ENCODE results near the gene BICD2.

DNA sequence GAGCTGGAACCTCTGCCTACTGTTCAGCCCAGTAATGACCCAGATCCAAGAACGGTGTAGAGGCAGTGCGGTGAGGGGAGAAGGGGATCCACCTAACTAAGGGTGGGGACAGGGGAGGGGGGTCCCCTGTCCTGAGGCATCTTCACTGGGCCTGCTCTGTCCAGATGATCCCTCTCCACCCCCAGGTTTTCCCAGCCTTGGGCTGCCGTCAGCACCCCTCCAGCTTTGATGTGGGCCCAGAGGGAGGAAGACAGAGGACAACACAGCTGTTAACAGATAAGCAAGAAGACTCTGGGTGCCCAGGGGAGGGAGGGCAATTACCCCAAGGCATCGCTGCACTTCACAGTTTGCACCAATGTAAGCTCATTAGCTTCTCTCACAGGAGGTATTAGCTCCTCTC is 19.3 kb downstream of the BICD2 start:
- TF ChIP-seq, protein P1, sequence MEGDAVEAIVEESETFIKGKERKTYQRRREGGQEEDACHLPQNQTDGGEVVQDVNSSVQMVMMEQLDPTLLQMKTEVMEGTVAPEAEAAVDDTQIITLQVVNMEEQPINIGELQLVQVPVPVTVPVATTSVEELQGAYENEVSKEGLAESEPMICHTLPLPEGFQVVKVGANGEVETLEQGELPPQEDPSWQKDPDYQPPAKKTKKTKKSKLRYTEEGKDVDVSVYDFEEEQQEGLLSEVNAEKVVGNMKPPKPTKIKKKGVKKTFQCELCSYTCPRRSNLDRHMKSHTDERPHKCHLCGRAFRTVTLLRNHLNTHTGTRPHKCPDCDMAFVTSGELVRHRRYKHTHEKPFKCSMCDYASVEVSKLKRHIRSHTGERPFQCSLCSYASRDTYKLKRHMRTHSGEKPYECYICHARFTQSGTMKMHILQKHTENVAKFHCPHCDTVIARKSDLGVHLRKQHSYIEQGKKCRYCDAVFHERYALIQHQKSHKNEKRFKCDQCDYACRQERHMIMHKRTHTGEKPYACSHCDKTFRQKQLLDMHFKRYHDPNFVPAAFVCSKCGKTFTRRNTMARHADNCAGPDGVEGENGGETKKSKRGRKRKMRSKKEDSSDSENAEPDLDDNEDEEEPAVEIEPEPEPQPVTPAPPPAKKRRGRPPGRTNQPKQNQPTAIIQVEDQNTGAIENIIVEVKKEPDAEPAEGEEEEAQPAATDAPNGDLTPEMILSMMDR (IDR thresholded peaks at IDR 0.05), result no peak
- TF ChIP-seq POLR2AphosphoS5 (IDR thresholded peaks at IDR 0.05) (no peak), POLR2A (IDR thresholded peaks at IDR 0.05) (no peak), EP300 (IDR thresholded peaks at IDR 0.05) (no peak)

Measured in suprapubic skin (tissue), 4 donors.